Prostate gland (tissue), 2 donors: ENCODE results near the gene PSD4. TPM values are rescaled to one million over a fixed set of nuclear protein-coding genes. Genes with fewer than 3 reads are reported as not detected.

ENCODE experiments used
- DNase-seq: peaks from one replicate; pipeline ENCODE4 v3.0.0-alpha.2; 2019; ENCODE audit warnings: low spot score
- H3K27ac ChIP-seq, 2 donors: fragments of 200-600 bp; sonication (generic); 2 replicates each; pipeline ENCODE4 v1.5.1; 2017 to 2019
- H3K27me3 ChIP-seq: fragments of 200-600 bp; sonication (generic); replicated peaks from 2 replicates; pipeline ENCODE4 v1.5.1; 2019; ENCODE audit not compliant: insufficient read depth
- H3K36me3 ChIP-seq, 2 donors: fragments of 200-600 bp; sonication (generic); 1 replicate in 1 of 2; 2 replicates in 1 of 2; pipeline versions ENCODE4 v1.5.1 to v1.8.1; 2017 to 2019
- H3K4me1 ChIP-seq: fragments of 200-600 bp; sonication (generic); replicated peaks from 2 replicates; pipeline ENCODE4 v1.5.1; 2019
- H3K4me3 ChIP-seq, 2 donors: fragments of 200-600 bp; sonication (generic); 2 replicates each; pipeline ENCODE4 v1.5.1; 2017 to 2019
- H3K9me3 ChIP-seq: fragments of 200-600 bp; sonication (generic); 2 replicates; pipeline ENCODE4 v1.5.1; 2017
- POLR2A ChIP-seq: fragments of 450-650 bp; IDR thresholded peaks from one replicate; pipeline ENCODE4 v1.6.1; 2016; ENCODE audit warnings: antibody characterized with exemption, mild to moderate bottlenecking
- POLR2AphosphoS5 ChIP-seq: sonication (generic); formaldehyde crosslinking; IDR thresholded peaks from one replicate; pipeline ENCODE4 v1.6.1; 2017; ENCODE audit warnings: antibody characterized with exemption
- WGBS: methylation state at CpG from one replicate; pipeline ENCODE4 v1.1.5; 2018; 5-methylcytosine and 5-hydroxymethylcytosine counted together
- intact Hi-C: fragments of 100-400 bp; cut with DNase I; formaldehyde crosslinking; loops from one replicate; pipeline ENCODE4 v1.14.2; 2022
- total RNA-seq, 2 donors: library from RNA; depleted of rRNA; stranded (reverse); fragments of >200 nt; gene quantifications; one replicate each; pipeline ENCODE4 v1.1.0, GENCODE V29; 2016
- TF ChIP-seq, protein P1 (sequence below), 4 experiments: fragments of 200-600 bp in 2 of 4; fragments of 450-650 bp in 2 of 4; sonication (generic) in 2 of 4; IDR thresholded peaks; 1 replicate in 3 of 4; 2 replicates in 1 of 4; pipeline ENCODE4 v1.5.1; 2016 to 2019; ENCODE audit warnings: antibody characterized with exemption in 4 of 4, mild to moderate bottlenecking in 2 of 4, moderate library complexity in 2 of 4

The PSD4 gene
- total RNA-seq, 2 donors from 2014 or later, result 139 to 221 TPM

DNA sequence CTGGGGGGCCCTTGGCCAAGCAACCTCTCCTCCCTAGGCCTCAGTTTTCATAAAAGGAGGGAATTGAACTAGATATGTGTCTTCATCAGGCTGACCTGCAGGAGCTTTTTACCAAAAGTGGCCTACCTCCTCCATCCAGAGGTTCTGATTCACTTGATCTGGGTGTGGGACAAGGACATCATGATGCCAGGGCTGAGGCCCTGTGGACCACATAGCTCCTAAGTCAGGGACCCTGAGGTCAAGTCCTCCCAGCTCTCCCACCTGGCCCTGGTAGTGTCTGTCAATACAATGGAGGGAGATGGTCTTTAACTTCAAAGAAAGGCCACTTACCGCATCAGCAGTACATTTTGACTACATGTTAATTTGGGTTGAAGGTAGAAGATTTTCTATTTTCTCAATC, 35.9 kb upstream of the PSD4 start:
- 100% methylated on average over 1 of the region's 1 CpG for WGBS
- no peak overlapping the region for H3K4me3 ChIP-seq
- TF ChIP-seq POLR2AphosphoS5, result no peak
- no peak for TF ChIP-seq POLR2A
- TF ChIP-seq, protein P1, sequence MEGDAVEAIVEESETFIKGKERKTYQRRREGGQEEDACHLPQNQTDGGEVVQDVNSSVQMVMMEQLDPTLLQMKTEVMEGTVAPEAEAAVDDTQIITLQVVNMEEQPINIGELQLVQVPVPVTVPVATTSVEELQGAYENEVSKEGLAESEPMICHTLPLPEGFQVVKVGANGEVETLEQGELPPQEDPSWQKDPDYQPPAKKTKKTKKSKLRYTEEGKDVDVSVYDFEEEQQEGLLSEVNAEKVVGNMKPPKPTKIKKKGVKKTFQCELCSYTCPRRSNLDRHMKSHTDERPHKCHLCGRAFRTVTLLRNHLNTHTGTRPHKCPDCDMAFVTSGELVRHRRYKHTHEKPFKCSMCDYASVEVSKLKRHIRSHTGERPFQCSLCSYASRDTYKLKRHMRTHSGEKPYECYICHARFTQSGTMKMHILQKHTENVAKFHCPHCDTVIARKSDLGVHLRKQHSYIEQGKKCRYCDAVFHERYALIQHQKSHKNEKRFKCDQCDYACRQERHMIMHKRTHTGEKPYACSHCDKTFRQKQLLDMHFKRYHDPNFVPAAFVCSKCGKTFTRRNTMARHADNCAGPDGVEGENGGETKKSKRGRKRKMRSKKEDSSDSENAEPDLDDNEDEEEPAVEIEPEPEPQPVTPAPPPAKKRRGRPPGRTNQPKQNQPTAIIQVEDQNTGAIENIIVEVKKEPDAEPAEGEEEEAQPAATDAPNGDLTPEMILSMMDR (IDR thresholded peaks at IDR 0.05), result no peak
- intact Hi-C loops, result loop anchor here (5.0 kb wide), 2 partner anchors 59 to 234 kb away; no protein-coding TSS in a partner anchor
- H3K4me1 ChIP-seq, result no peaks in the 10 kb centered on the region
- no peak for DNase-seq
- no peaks in the 10 kb centered on the region for H3K27me3 ChIP-seq
- H3K27ac ChIP-seq, result peak overlapping the region in 1 of 2 donors; percentile 17
- no peaks in the 10 kb centered on the region for H3K9me3 ChIP-seq
- H3K36me3 ChIP-seq, result no peaks in the 10 kb centered on the region

DNA sequence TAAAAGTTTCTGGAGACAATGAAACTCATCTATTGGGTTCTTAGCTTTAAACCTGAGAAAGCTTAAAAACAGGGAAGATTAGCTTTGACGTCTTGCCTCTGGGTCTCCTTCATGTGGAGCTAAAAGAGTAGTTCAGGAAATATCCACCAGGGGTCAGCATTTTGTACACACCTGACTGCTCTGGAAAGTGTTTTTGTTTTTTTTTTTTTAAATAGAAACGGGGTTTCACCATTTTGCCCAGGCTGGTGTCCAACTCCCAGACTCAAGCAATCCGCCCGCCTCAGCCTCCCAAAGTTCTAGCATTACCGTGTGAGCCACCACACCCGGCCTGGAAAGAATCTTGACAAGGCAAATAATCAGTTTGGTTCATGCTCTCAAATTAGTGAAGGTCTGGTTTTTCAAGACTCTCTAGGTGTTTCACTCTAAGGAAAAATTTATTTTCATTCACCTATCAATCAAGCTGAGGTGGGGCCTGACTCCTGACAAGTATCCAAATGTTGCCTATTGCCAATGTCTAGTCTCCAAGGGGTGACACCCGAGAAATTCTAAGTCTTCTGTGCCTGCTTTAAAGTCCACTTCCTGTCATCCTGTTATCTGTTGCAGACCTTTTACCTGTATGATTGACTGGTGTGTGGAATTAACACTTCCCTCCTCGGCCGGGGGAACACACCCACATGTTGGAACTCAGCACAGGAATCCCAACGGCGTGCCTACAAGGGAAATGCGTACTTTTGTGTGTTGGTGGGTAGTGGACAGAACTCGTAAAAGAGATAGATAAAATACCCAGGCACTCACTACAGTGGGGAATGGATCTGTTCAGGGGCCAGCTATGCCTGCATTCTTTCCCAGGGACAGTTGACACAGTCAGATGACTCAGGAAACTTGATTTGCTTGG, 35.1 kb upstream of the PSD4 start:
- Histone ChIP-seq H3K9me3 (no peaks in the 10 kb centered on the region), H3K27ac (peak overlapping the region; percentile 17 to 36), H3K36me3 (no peaks in the 10 kb centered on the region), H3K4me1 (no peaks in the 10 kb centered on the region), H3K27me3 (no peaks in the 10 kb centered on the region), H3K4me3 (no peak overlapping the region)
- WGBS, result 29% methylated on average over 13 of the region's 13 CpGs
- peak; percentile 75 for DNase-seq
- intact Hi-C loops, result loop anchor here (5.0 kb wide), 2 partner anchors 59 to 234 kb away; no protein-coding TSS in a partner anchor
- TF ChIP-seq POLR2AphosphoS5 (peak; percentile 41), POLR2A (no peak)
- TF ChIP-seq, protein P1 (IDR thresholded peaks at IDR 0.05), result peak; percentile 75 to 85 (median 77)

DNA sequence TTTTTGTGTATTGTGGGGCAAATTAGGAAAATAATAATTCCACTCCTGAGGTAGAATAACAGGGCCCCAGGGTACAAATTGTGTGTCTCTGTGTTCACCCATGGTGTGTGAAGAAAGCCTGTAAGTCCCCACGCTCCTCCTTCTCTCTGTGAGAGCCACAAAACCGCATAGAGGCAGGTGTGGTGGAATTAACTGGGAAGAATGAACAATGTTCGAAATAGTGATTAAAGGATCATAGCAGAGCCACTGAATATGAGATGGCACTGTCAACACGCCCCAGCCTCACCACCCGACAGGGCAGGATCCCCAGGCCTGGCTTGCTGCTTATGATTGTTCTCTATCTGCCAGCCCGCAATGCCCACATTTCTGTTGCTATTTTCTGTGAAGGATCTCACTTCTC, 32.3 kb upstream of the PSD4 start:
- intact Hi-C loops, result no loop called here

DNA sequence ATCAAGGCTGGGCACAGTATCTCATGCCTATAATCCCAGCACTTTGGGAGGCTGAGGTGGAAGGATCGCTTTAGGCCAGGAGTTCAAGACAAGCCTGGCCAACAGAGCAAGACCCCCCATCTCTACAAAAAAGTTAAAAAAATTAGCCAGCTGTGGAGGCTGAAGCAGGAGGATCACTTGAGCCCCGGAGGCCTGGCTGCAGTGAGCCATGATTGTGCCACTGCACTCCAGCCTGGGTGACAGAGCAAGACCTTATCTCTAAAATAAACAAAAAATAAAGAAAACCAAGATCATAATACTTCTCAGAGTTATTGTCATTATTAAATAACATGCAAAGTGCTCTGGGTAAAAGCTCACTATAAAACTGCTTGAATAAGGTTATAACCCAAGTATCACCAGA, 31.5 kb upstream of the PSD4 start:
- Histone ChIP-seq H3K27me3 (no peaks in the 10 kb centered on the region), H3K36me3 (no peaks in the 10 kb centered on the region), H3K4me1 (no peaks in the 10 kb centered on the region), H3K9me3 (no peaks in the 10 kb centered on the region), H3K27ac (no peak overlapping the region), H3K4me3 (no peak overlapping the region)
- TF ChIP-seq, protein P1 (IDR thresholded peaks at IDR 0.05), result no peak
- no peak for TF ChIP-seq POLR2A
- no peak for TF ChIP-seq POLR2AphosphoS5
- intact Hi-C loops, result no loop called here
- 84% methylated on average over 2 of the region's 2 CpGs for WGBS
- DNase-seq, result no peak

More for the DNA sequence above, 32.3 kb upstream of the PSD4 start:
- no peak overlapping the region for H3K27ac ChIP-seq
- no peaks in the 10 kb centered on the region for H3K9me3 ChIP-seq
- no peak for TF ChIP-seq POLR2AphosphoS5
- TF ChIP-seq, protein P1 (IDR thresholded peaks at IDR 0.05), result no peak
- no peak for TF ChIP-seq POLR2A
- WGBS, result 92% methylated on average over 6 of the region's 6 CpGs
- H3K4me1 ChIP-seq, result no peaks in the 10 kb centered on the region
- H3K36me3 ChIP-seq, result no peaks in the 10 kb centered on the region
- H3K4me3 ChIP-seq, result no peak overlapping the region
- no peak for DNase-seq
- no peaks in the 10 kb centered on the region for H3K27me3 ChIP-seq
